Suprapubic skin (tissue), 4 donors: ENCODE data around the gene HSPA12B.

Source experiments
- CTCF ChIP-seq, 2 donors: fragments of 200-600 bp in 1 of 2; fragments of 450-650 bp in 1 of 2; sonication (generic) in 1 of 2; IDR thresholded peaks; one replicate each; pipeline ENCODE4 v1.5.1; 2016 to 2019; ENCODE audit warnings: antibody characterized with exemption in 2 of 2, mild to moderate bottlenecking in 1 of 2, moderate library complexity in 1 of 2
- EP300 ChIP-seq: sonication (generic); formaldehyde crosslinking; IDR thresholded peaks from one replicate; pipeline ENCODE4 v1.6.1; 2017; ENCODE audit warnings: antibody characterized with exemption
- POLR2A ChIP-seq, 2 donors: fragments of 450-650 bp; IDR thresholded peaks; one replicate each; pipeline ENCODE4 v1.6.1; 2017; ENCODE audit warnings: antibody characterized with exemption in 2 of 2, mild to moderate bottlenecking in 2 of 2, moderate library complexity in 2 of 2
- POLR2AphosphoS5 ChIP-seq, 3 donors: sonication (generic); formaldehyde crosslinking; IDR thresholded peaks; one replicate each; pipeline ENCODE4 v1.6.1; 2017; ENCODE audit warnings: antibody characterized with exemption in 3 of 3

- TF ChIP-seq CTCF (IDR thresholded peaks at IDR 0.05) = no peak
- TF ChIP-seq POLR2AphosphoS5 (IDR thresholded peaks at IDR 0.05) = no peak
- TF ChIP-seq POLR2A (IDR thresholded peaks at IDR 0.05) = no peak
- no peak for TF ChIP-seq EP300
Observed at GRCh38 chr20:3759316-3759823, 26.9 kb downstream of the HSPA12B start.
